ENCODE measurements around the gene DACT2. TPM values are rescaled to one million over a fixed set of nuclear protein-coding genes. Genes with fewer than 3 reads are reported as not detected.
"Not testable (repeated sequence)": the region's sequence is repeated elsewhere in the genome, so short reads cannot be mapped to it uniquely, and the experiment has no call there.

The DACT2 gene
- total RNA-seq, 2 donors from 2014 or later = 16.6 to 39.9 TPM

- H3K4me3 ChIP-seq (ENCODE audit: low read length) = no peak overlapping the region
- Mint-ChIP-seq H3K4me1 (peaks cover 11% of the 10 kb centered on the region), H3K27ac (no peak overlapping the region)
These were observed 40.2 kb upstream of the DACT2 start for GRCh38 chr6:168359794-168360193.

GRCh38 chr6:168358842-168359420, 39.4 kb upstream of the DACT2 start:
- Mint-ChIP-seq H3K27me3 (ENCODE audit: insufficient read depth) (no peaks in the 10 kb centered on the region), H3K27ac (no peak overlapping the region), H3K4me3 (no peak overlapping the region), H3K4me1 (peaks cover 7% of the 10 kb centered on the region), H3K36me3 (ENCODE audit: low read depth) (peaks cover 5% of the 10 kb centered on the region), H3K9me3 (peaks cover 25% of the 10 kb centered on the region)
- DNase-seq = peak; percentile 23
- H3K36me3 ChIP-seq (ENCODE audit: control insufficient read depth, insufficient read depth, low read length) = no peaks in the 10 kb centered on the region
- no peak overlapping the region for H3K9ac ChIP-seq (ENCODE audit: extremely low read depth, low read length, poor library complexity, severe bottlenecking)
- no peak overlapping the region for H3K27ac ChIP-seq (ENCODE audit: low read depth, low read length)
- no peaks in the 10 kb centered on the region for H3K27me3 ChIP-seq (ENCODE audit: control insufficient read depth, insufficient read depth, low read length, poor library complexity, severe bottlenecking)
- H3K4me3 ChIP-seq (ENCODE audit: low read length) = no peak overlapping the region
- 92 to 95% methylated on average over 15 of the region's 20 CpGs for WGBS, 2 experiments (ENCODE audit: insufficient coverage in 1 of 2, insufficient read length in 1 of 2)
- peaks cover 8% of the 10 kb centered on the region for H3K4me1 ChIP-seq (ENCODE audit: control insufficient read depth, insufficient read depth, low read length)
- TF ChIP-seq CTCF (conservative IDR thresholded peaks at IDR 0.05) = no peak
- H3K9me3 ChIP-seq (ENCODE audit: control insufficient read depth, low read length) = peaks cover 13% of the 10 kb centered on the region

More at GRCh38 chr6:168359794-168360193, 40.2 kb upstream of the DACT2 start:
- Mint-ChIP-seq H3K36me3 (ENCODE audit: low read depth) (peaks cover 5% of the 10 kb centered on the region), H3K27me3 (ENCODE audit: insufficient read depth) (no peaks in the 10 kb centered on the region), H3K4me3 (no peak overlapping the region), H3K9me3 (peaks cover 25% of the 10 kb centered on the region)
- 78 to 89% methylated on average over 14 of the region's 14 CpGs for WGBS, 2 experiments (ENCODE audit: insufficient coverage in 1 of 2, insufficient read length in 1 of 2)
- no peak overlapping the region for H3K27ac ChIP-seq (ENCODE audit: low read depth, low read length)
- H3K9ac ChIP-seq (ENCODE audit: extremely low read depth, low read length, poor library complexity, severe bottlenecking) = no peak overlapping the region
- DNase-seq = no peak
- no peaks in the 10 kb centered on the region for H3K27me3 ChIP-seq (ENCODE audit: control insufficient read depth, insufficient read depth, low read length, poor library complexity, severe bottlenecking)
- H3K36me3 ChIP-seq (ENCODE audit: control insufficient read depth, insufficient read depth, low read length) = no peaks in the 10 kb centered on the region
- TF ChIP-seq CTCF (conservative IDR thresholded peaks at IDR 0.05) = no peak
- peaks cover 13% of the 10 kb centered on the region for H3K9me3 ChIP-seq (ENCODE audit: control insufficient read depth, low read length)
- peaks cover 8% of the 10 kb centered on the region for H3K4me1 ChIP-seq (ENCODE audit: control insufficient read depth, insufficient read depth, low read length)

- H3K4me1 ChIP-seq (ENCODE audit: control insufficient read depth, insufficient read depth, low read length); H3K27me3 ChIP-seq (ENCODE audit: control insufficient read depth, insufficient read depth, low read length, poor library complexity, severe bottlenecking); H3K36me3 Mint-ChIP-seq (ENCODE audit: low read depth); H3K4me3 ChIP-seq (ENCODE audit: low read length); H3K27ac Mint-ChIP-seq; H3K4me3 Mint-ChIP-seq; H3K27me3 Mint-ChIP-seq (ENCODE audit: insufficient read depth); H3K4me1 Mint-ChIP-seq; H3K27ac ChIP-seq (ENCODE audit: low read depth, low read length); H3K9ac ChIP-seq (ENCODE audit: extremely low read depth, low read length, poor library complexity, severe bottlenecking); DNase-seq; H3K36me3 ChIP-seq (ENCODE audit: control insufficient read depth, insufficient read depth, low read length): not testable (repeated sequence)
- H3K9me3 Mint-ChIP-seq = peaks cover 18% of the 10 kb centered on the region
- WGBS, 2 experiments (ENCODE audit: insufficient coverage in 1 of 2, insufficient read length in 1 of 2) = 96% methylated on average over 13 of the region's 20 CpGs; no CpG with 5 or more reads in 1 of the 2 experiments
- peaks cover 13% of the 10 kb centered on the region for H3K9me3 ChIP-seq (ENCODE audit: control insufficient read depth, low read length)
These were observed 37.3 kb upstream of the DACT2 start for GRCh38 chr6:168356872-168357271.

Measured in endodermal cell (in vitro differentiated cells).